GM21825 (cell line): Measurements from ENCODE around the gene AHRR.
"Not testable (repeated sequence)": the region's sequence is repeated elsewhere in the genome, so short reads cannot be mapped to it uniquely, and the experiment has no call there.

Source experiments
- ATAC-seq: cut with Tn5 transposase; IDR thresholded peaks from one replicate; pipeline ENCODE4 v1.9.1; 2021; ENCODE audit warnings: mild to moderate bottlenecking, moderate library complexity; ENCODE audit not compliant: unreplicated experiment

The AHRR gene

GRCh38 chr5:362978-363765 is 41.7 kb downstream of the AHRR start:
- no peak for ATAC-seq

DNA sequence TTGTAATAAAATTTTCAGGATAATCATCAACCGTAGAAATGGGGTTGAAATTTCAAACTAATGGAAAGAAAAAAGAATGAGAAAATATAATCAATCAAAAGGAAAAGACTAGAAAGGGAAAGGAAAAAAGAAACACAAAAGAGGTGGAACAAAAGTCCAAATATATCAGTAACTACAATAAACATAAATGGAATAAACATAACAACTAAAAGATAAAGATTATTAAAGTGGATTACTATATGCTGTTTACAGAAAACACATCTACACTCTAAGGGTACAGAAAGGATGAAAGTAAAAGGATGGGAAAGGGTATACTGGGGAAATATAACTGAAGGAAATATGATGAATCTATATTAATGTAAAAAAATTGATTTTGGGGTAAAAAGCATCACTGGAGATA is 43.0 kb downstream of the AHRR start:
- ATAC-seq, result no peak

DNA sequence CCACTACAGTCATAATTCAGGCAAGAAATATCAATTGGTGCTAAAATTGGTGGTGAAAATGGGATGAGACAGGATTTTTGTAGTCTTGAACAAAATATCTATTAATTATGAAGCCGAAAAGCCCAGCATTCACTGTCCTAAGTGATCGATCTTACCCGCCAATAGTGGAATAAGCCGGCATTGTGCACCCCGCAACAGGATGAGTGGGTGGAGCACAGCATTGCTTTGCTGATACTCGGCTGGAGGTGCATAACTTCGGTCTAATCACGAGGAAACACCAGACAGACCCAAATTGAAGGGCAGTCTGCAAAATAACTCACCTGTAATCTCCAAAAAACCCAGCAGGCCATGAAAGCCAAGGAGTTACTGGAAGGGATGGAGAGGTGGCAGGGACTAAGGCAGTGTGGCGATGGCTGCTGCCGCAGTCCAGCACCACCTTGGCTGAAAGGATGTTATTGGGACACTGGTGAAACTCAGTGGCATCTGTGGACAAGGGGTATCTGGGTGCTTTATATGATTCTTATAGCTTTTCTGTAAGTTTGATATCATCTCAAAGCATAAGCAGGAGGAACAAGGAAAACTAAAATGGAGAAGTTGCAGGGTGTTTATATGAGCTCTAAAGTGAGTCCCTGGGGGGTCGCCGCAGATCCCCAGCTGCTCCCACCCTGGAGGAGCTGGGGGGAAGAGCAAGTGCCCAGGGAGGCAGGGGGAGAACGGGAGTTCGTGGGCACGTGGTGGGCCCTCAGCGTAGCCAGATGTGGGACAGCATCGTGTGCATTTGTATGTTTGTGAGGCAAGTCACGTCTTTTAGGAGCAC is 45.2 kb downstream of the AHRR start:
- no peak for ATAC-seq

GRCh38 chr5:367358-368130 is 46.0 kb downstream of the AHRR start:
- no peak for ATAC-seq

DNA sequence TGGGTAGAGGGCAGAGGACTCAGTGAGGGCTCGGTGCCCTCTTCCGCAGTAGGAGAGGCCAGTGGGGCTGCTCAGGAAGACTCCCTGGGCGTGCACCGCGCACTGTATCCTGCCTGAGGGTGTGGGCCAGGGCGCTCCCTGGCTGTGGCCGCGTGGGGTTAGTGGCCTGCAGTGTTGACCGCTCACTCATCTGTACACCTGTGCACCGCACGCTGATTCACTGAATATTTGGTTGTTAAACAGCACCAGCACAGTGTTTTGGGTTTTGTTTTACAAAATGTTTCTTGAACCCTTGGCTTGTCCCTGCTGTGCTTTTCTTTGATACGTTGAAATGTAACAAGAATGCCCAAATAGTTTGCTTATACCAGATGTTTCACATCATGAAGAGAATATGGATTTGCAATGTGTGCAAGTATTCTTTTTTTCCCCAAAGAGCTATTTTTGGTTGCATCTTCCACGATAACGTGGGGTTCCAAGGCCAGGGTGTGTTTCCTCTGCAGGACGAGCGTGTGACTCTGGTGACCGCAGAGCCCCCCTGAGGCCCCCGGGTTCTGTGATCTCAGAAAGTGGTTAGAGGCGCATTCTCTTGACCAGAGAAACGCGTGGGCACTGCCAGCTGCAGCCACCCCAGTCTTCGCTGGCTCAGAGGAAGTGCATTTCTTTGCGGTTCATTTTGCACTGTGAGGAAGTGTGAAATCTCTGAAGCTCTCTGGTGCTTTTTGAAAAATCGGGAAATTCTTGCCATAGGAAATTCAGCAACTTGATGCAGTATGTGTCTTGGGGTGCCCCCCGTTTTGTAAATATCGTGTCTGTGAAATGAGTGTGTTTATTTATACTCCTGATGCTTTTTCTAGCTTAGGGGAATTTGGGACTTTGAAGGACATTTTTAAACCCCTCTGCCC is 46.9 kb downstream of the AHRR start:
- no peak for ATAC-seq

GRCh38 chr5:369151-369868 is 47.8 kb downstream of the AHRR start:
- ATAC-seq, result no peak

- ATAC-seq, result not testable (repeated sequence)
These were observed 48.3 kb downstream of the AHRR start for GRCh38 chr5:369869-370236.

GRCh38 chr5:370311-370958 is 48.9 kb downstream of the AHRR start:
- no peak for ATAC-seq

GRCh38 chr5:370959-371810 is 49.7 kb downstream of the AHRR start:
- no peak for ATAC-seq

DNA sequence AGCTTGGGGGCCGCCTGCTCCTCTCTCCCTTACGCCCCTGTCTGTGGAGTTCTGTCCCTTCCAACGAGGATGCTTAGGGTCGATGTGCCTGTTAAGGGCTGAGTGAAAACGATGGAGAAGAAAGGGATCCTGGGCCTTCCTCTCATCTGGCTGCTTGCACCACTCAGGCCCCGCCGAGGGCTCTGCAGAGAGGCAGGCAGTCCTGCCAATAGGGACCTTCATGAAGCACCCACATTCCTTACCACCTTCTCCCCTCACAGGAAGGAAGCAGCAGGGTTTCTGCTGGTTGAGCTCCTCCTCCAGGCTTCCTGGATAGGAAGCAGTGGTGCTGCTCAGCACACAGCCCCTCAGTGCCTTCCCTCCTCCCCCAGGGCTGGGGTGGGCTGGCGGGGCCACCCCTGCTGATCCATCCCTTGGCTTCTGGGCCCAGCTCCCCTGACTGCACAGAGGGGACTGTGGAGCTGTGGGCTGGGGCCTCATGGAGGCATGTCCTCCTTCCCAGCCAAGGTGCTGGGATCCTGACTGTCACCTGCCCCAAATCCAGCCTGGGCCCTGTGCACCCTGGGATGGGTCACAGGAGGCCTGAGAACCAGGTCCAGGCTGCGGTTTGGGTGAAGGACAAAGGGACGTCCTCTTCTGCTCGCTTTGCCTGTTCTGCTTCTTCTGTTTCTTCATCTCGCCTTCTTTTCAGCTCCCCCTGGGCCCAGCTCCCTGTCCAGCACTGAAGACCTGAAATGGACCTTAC is 50.5 kb downstream of the AHRR start:
- ATAC-seq, result no peak

GRCh38 chr5:372556-372995 is 51.1 kb downstream of the AHRR start:
- ATAC-seq, result no peak

GRCh38 chr5:372996-373709 is 51.6 kb downstream of the AHRR start:
- no peak for ATAC-seq

- no peak for ATAC-seq
These were observed 52.4 kb downstream of the AHRR start for GRCh38 chr5:373710-374602.

GRCh38 chr5:374631-375335 is 53.3 kb downstream of the AHRR start:
- ATAC-seq, result no peak

- no peak for ATAC-seq
These were observed 53.9 kb downstream of the AHRR start for GRCh38 chr5:375336-375920.
